HG03439 (cell line): ENCODE data around the gene RAB22A.
A peak's percentile ranks its signal among the peaks of the same experiment; 100 is the strongest.

Source experiments
- ATAC-seq: cut with Tn5 transposase; IDR thresholded peaks from one replicate; pipeline ENCODE4 v1.9.1; 2021; ENCODE audit warnings: mild to moderate bottlenecking, moderate library complexity; ENCODE audit not compliant: unreplicated experiment

Gene RAB22A

GRCh38 chr20:58309591-58310290 lies at the start of gene RAB22A:
Gene RAB22A (plus strand): TSS chr20:58309715. CDS start chr20:58309977, 262 bp downstream.
- ATAC-seq, result peak; percentile 65

- no peak for ATAC-seq
Measured at GRCh38 chr20:58260006-58260405, 49.5 kb upstream of the RAB22A start.

- no peak for ATAC-seq
Measured at GRCh38 chr20:58261660-58262059, 47.9 kb upstream of the RAB22A start.

- ATAC-seq, result no peak
Measured at GRCh38 chr20:58264271-58264670, 45.2 kb upstream of the RAB22A start.

- no peak for ATAC-seq
Measured at GRCh38 chr20:58267389-58268215, 41.9 kb upstream of the RAB22A start.

- ATAC-seq, result no peak
Measured at GRCh38 chr20:58268421-58268821, 41.1 kb upstream of the RAB22A start.

GRCh38 chr20:58268936-58269619 lies 40.4 kb upstream of the RAB22A start:
- ATAC-seq, result no peak

- ATAC-seq, result no peak
Measured at GRCh38 chr20:58271606-58272351, 37.7 kb upstream of the RAB22A start.

- no peak for ATAC-seq
Measured at GRCh38 chr20:58274384-58274783, 35.1 kb upstream of the RAB22A start.

- no peak for ATAC-seq
Measured at GRCh38 chr20:58277107-58277506, 32.4 kb upstream of the RAB22A start.

GRCh38 chr20:58277578-58278472 lies 31.7 kb upstream of the RAB22A start:
- ATAC-seq, result no peak

- ATAC-seq, result no peak
Measured at GRCh38 chr20:58286729-58287128, 22.8 kb upstream of the RAB22A start.

GRCh38 chr20:58287638-58288037 lies 21.9 kb upstream of the RAB22A start:
- ATAC-seq, result no peak

GRCh38 chr20:58289143-58289542 lies 20.4 kb upstream of the RAB22A start:
- ATAC-seq, result no peak

GRCh38 chr20:58293453-58293852 lies 16.1 kb upstream of the RAB22A start:
- ATAC-seq, result no peak

- no peak for ATAC-seq
Measured at GRCh38 chr20:58294497-58295455, 14.7 kb upstream of the RAB22A start.

GRCh38 chr20:58296051-58296837 lies 13.3 kb upstream of the RAB22A start:
- ATAC-seq, result no peak

- no peak for ATAC-seq
Measured at GRCh38 chr20:58297394-58297793, 12.1 kb upstream of the RAB22A start.
